ENCODE data around the gene OSBPL5. TPM values are rescaled to one million over a fixed set of nuclear protein-coding genes. Genes with fewer than 3 reads are reported as not detected.

The OSBPL5 gene
- total RNA-seq, 4 donors from 2014 or later: 39.9 to 94.0 (median 66.4) TPM

DNA sequence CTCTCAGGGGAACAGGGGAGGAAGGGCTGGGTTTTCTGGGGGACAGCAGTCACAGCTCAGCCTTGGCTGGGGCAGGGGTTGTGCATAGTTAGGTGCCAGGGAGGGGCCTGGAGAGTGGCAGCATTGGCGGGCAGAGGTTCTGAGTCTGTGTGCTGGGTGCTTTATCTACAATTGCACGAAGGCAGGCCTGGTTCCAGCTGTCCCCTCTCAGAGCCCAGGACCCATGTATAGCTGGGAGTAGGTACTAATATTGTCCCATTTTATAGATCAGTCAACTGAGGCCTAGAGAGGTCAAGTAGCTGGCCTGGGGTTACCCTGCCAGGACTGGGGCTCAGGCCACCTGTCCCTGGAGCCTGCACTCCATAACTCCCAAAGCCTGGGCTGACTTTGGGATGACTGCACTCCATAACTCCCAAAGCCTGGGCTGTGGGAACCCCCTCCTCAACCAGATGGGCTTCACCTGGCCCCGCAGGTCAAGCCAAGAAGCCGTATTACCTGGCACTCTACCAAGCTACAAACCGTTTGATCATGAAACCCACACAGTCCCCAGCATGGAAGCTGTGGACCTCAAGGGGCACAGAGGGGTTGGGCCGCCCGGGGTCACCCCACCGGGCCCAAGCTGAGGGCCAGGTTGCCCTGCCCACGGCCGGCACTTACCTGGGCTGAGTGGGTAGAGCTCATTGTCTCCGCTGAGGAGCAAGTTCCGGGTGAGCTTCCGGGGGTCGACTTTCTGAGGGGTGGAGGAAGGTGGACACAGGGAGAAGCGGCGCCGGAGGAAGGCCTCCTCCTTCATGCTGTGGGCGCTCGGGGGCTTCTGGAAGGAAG lies 36.5 kb downstream of the OSBPL5 start:
- Histone ChIP-seq H3K9me3 (no peaks in the 10 kb centered on the region), H3K27ac (peak overlapping the region in 3 of 4 donors; percentile 66 to 71 (median 67)), H3K4me3 (no peak overlapping the region), H3K4me1 (peaks cover 4 to 55% (median 14%) of the 10 kb centered on the region in 3 donors), H3K27me3 (no peaks in the 10 kb centered on the region), H3K36me3 (peaks cover 0 to 55% of the 10 kb centered on the region in 2 donors)
- 83% methylated on average over 2 of the region's 19 CpGs; no CpG with 5 or more reads in 1 of the 2 donors for WGBS, 2 donors (ENCODE audit: low coverage in 1 of 2)
- TF ChIP-seq EP300 (IDR thresholded peaks at IDR 0.05) (no peak), POLR2A (IDR thresholded peaks at IDR 0.05) (no peak), POLR2AphosphoS5 (IDR thresholded peaks at IDR 0.05) (no peak)
- TF ChIP-seq, protein P1, sequence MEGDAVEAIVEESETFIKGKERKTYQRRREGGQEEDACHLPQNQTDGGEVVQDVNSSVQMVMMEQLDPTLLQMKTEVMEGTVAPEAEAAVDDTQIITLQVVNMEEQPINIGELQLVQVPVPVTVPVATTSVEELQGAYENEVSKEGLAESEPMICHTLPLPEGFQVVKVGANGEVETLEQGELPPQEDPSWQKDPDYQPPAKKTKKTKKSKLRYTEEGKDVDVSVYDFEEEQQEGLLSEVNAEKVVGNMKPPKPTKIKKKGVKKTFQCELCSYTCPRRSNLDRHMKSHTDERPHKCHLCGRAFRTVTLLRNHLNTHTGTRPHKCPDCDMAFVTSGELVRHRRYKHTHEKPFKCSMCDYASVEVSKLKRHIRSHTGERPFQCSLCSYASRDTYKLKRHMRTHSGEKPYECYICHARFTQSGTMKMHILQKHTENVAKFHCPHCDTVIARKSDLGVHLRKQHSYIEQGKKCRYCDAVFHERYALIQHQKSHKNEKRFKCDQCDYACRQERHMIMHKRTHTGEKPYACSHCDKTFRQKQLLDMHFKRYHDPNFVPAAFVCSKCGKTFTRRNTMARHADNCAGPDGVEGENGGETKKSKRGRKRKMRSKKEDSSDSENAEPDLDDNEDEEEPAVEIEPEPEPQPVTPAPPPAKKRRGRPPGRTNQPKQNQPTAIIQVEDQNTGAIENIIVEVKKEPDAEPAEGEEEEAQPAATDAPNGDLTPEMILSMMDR (IDR thresholded peaks at IDR 0.05): no peak
- no peak for ATAC-seq

DNA sequence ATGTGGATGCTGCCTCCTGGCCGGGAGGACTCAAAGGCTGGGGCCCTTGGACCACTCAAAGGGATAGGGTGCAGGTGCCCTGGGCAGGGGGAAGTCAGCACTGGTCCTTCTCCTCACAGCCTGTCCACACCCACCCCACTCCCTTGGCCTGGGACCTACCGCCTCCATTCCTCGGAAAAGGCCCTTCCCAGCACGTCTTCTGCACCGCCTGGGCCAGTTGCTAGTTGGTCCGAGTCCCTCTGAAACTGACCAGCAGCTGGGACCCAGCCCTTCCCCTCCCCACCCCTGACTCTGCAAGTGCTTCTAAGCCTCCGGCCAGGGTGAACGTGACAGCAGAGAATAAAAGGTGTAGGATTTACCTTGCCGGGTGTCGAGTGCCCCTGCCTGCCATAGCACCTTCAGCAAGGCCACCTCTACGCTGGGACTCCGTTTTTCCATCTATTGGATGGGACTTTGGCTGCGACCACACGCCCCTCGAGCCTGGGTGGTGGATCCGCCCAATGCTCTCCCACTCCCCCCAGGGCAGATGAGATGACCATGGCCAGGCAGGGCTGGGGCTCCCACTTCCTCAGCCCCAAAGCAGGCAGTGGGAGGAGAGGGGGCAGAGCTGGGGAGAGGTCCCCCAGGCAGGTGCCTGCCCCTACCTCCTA lies 37.3 kb downstream of the OSBPL5 start:
- peak; percentile 0 for ATAC-seq

DNA sequence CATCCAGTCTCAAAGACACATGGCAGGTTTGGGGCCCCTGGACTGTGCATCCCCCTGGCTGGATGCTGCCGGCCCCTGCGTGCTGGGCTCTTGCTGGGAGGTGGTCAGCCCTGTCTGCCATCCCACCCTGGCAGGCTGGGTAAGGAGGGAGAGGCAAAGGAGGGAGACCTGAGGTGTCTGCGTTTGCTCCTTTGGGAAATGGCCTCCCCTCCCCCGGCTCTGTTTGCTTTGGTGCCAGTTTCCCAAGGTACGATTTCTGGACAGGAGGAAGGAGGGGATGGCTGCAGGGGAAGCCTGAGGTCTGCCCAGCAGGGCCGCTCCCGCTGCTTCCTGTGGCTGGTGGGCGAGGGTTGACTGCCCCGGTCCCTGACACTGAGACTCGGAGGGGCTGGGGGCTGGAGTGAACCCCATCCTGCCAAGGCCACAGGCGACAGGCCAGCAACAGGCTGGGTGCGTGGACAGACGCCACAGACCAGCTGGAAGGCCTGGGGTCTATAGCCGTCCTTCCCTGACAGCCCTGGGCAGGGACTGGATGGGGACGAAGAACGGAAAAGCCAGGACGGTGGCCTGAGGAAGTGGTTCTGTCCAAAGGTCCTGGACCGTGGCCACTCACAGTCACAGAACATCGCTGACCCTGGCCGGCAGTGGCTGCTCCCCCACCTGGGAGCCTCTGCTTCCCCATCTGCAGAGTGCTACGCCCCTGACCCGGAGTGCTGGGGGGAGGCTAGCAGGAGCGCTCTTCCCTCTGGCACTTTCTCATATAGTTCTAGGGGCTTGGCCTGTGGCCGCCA lies 38.0 kb downstream of the OSBPL5 start:
- no peak overlapping the region for H3K4me3 ChIP-seq
- no peaks in the 10 kb centered on the region for H3K27me3 ChIP-seq
- H3K36me3 ChIP-seq: peaks cover 0 to 54% of the 10 kb centered on the region in 2 donors
- peaks cover 4 to 63% (median 16%) of the 10 kb centered on the region in 3 donors for H3K4me1 ChIP-seq
- 0% methylated on average over 1 of the region's 24 CpGs; no CpG with 5 or more reads in 1 of the 2 donors for WGBS, 2 donors (ENCODE audit: low coverage in 1 of 2)
- ATAC-seq: peak; percentile 10
- TF ChIP-seq, protein P1 (IDR thresholded peaks at IDR 0.05): no peak
- TF ChIP-seq POLR2A (IDR thresholded peaks at IDR 0.05): no peak
- TF ChIP-seq EP300 (IDR thresholded peaks at IDR 0.05): no peak
- no peak for TF ChIP-seq POLR2AphosphoS5 (IDR thresholded peaks at IDR 0.05)
- H3K9me3 ChIP-seq: no peaks in the 10 kb centered on the region
- H3K27ac ChIP-seq: peak overlapping the region in 3 of 4 donors; percentile 66 to 71 (median 67)

More for the DNA sequence above, 37.3 kb downstream of the OSBPL5 start:
- WGBS, 2 donors (ENCODE audit: low coverage in 1 of 2): 40% methylated on average over 1 of the region's 16 CpGs; no CpG with 5 or more reads in 1 of the 2 donors
- Histone ChIP-seq H3K9me3 (no peaks in the 10 kb centered on the region), H3K4me3 (no peak overlapping the region), H3K27ac (peak overlapping the region in 3 of 4 donors; percentile 66 to 71 (median 67)), H3K27me3 (no peaks in the 10 kb centered on the region), H3K4me1 (peaks cover 4 to 56% (median 16%) of the 10 kb centered on the region in 3 donors), H3K36me3 (peaks cover 0 to 51% of the 10 kb centered on the region in 2 donors)
- TF ChIP-seq, protein P1 (IDR thresholded peaks at IDR 0.05): no peak
- no peak for TF ChIP-seq POLR2A (IDR thresholded peaks at IDR 0.05)
- TF ChIP-seq EP300 (IDR thresholded peaks at IDR 0.05): no peak
- TF ChIP-seq POLR2AphosphoS5 (IDR thresholded peaks at IDR 0.05): no peak

DNA sequence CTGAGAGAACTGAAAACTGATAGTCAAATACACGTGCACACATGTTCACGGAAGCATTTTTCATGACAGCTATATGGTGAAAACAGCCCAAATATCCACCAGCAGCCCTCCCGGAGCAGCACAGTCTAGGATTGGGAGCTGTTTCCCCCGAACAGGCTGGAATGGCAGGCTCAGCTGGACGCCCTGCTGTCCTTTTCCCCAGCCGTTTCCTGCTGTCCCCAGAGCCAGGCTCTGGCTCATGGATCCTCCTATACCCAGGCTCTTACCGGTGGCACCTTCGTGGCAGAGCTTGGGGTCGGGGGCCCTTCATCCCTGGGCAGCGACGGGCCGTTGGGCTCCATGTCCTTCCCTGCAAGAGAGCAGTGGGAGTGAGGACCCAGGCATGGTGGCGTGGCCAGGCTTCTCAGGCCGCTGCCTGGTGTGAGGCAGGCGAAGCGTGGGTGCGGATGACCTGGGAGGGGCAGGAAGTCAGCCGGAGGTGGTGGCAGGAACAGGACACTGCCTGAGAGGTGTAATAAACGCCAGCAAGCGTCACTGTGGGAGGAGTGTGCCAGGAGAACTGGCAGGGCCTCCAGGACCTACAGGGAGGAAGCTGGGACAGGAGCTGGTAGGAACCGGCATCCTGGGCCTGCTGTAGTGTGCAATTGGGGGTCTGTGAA lies 38.8 kb downstream of the OSBPL5 start:
- no peaks in the 10 kb centered on the region for H3K27me3 ChIP-seq
- 77 to 93% methylated on average over 3 to 8 of the region's 21 CpGs for WGBS, 2 donors (ENCODE audit: low coverage in 1 of 2)
- peak; percentile 30 for ATAC-seq
- peaks cover 4 to 64% (median 16%) of the 10 kb centered on the region in 3 donors for H3K4me1 ChIP-seq
- peaks cover 0 to 62% of the 10 kb centered on the region in 2 donors for H3K36me3 ChIP-seq
- no peaks in the 10 kb centered on the region for H3K9me3 ChIP-seq
- H3K27ac ChIP-seq: peak overlapping the region in 3 of 4 donors; percentile 66 to 71 (median 67)
- no peak for TF ChIP-seq EP300 (IDR thresholded peaks at IDR 0.05)
- no peak for TF ChIP-seq POLR2AphosphoS5 (IDR thresholded peaks at IDR 0.05)
- no peak for TF ChIP-seq POLR2A (IDR thresholded peaks at IDR 0.05)
- TF ChIP-seq, protein P1 (IDR thresholded peaks at IDR 0.05): no peak
- H3K4me3 ChIP-seq: peak overlapping the region in 1 of 2 donors; percentile 4
